Brain microvascular endothelial cell (primary cell): ENCODE results near the gene STOML2.

Source experiments
- DNase-seq: peaks from one replicate; pipeline ENCODE4 v3.0.0-alpha.2; 2020
- H3K27ac ChIP-seq: fragments of 250-450 bp; sonication (Bioruptor Pico); 2 replicates; pipeline ENCODE4 v1.5.1; 2020; ENCODE audit warnings: mild to moderate bottlenecking, moderate library complexity
- H3K27me3 ChIP-seq: fragments of 250-450 bp; sonication (Bioruptor Pico); replicated peaks from 2 replicates; pipeline ENCODE4 v1.5.1; 2020; ENCODE audit warnings: mild to moderate bottlenecking
- H3K36me3 ChIP-seq: fragments of 250-450 bp; sonication (Bioruptor Pico); replicated peaks from 2 replicates; pipeline ENCODE4 v1.5.1; 2020; ENCODE audit warnings: mild to moderate bottlenecking
- H3K4me3 ChIP-seq: 2 replicates; pipeline ENCODE4 v1.5.1; 2011; ENCODE audit warnings: low read depth, mild to moderate bottlenecking, control low read depth, low read length, moderate library complexity
- CTCF ChIP-seq: IDR thresholded peaks from 2 replicates; pipeline ENCODE4 v1.5.1; 2011; ENCODE audit warnings: low read depth, mild to moderate bottlenecking, moderate library complexity, low read length, control low read depth, inconsistent platforms; ENCODE audit errors: missing control alignments
- in situ Hi-C: cut with HindIII; loops from 2 replicates; pipeline ENCODE4 v1.10.0; 2017; ENCODE audit warnings: low sequenced_read_pairs, low pct_ligation_motif_present

The STOML2 gene

GRCh38 chr9:35108461-35108860 lies 5.5 kb upstream of the STOML2 start:
- Histone ChIP-seq H3K27me3 (no peaks in the 10 kb centered on the region), H3K36me3 (peaks cover 40% of the 10 kb centered on the region), H3K4me3 (no peak overlapping the region), H3K27ac (no peak overlapping the region)
- no peak for DNase-seq
- no peak for TF ChIP-seq CTCF
- in situ Hi-C loops, result no loop called here

- Histone ChIP-seq H3K4me3 (no peak overlapping the region), H3K36me3 (peaks cover 40% of the 10 kb centered on the region), H3K27me3 (no peaks in the 10 kb centered on the region), H3K27ac (no peak overlapping the region)
- TF ChIP-seq CTCF, result no peak
- in situ Hi-C loops, result no loop called here
- no peak for DNase-seq
Observed at GRCh38 chr9:35107297-35108290, 4.7 kb upstream of the STOML2 start.

- no peaks in the 10 kb centered on the region for H3K27me3 ChIP-seq
- no peak for DNase-seq
- no peak overlapping the region for H3K27ac ChIP-seq
- H3K4me3 ChIP-seq, result no peak overlapping the region
- in situ Hi-C loops, result no loop called here
- peaks cover 46% of the 10 kb centered on the region for H3K36me3 ChIP-seq
- TF ChIP-seq CTCF, result no peak
Observed at GRCh38 chr9:35106343-35106730, 3.4 kb upstream of the STOML2 start.

- TF ChIP-seq CTCF, result no peak
- in situ Hi-C loops, result no loop called here
- no peaks in the 10 kb centered on the region for H3K27me3 ChIP-seq
- no peak overlapping the region for H3K27ac ChIP-seq
- DNase-seq, result no peak
- no peak overlapping the region for H3K4me3 ChIP-seq
- peaks cover 50% of the 10 kb centered on the region for H3K36me3 ChIP-seq
Observed at GRCh38 chr9:35105571-35106342, 2.8 kb upstream of the STOML2 start.

GRCh38 chr9:35105126-35105525 lies 2.2 kb upstream of the STOML2 start:
- H3K4me3 ChIP-seq, result no peak overlapping the region
- DNase-seq, result no peak
- in situ Hi-C loops, result no loop called here
- H3K27ac ChIP-seq, result no peak overlapping the region
- peaks cover 56% of the 10 kb centered on the region for H3K36me3 ChIP-seq
- no peaks in the 10 kb centered on the region for H3K27me3 ChIP-seq
- no peak for TF ChIP-seq CTCF
